HG02938 (cell line): Measurements from ENCODE around the gene IMP4.
A peak's percentile ranks its signal among the peaks of the same experiment; 100 is the strongest.

ENCODE experiments used
- ATAC-seq: cut with Tn5 transposase; IDR thresholded peaks from one replicate; pipeline ENCODE4 v1.9.1; 2021; ENCODE audit warnings: mild to moderate bottlenecking, moderate library complexity; ENCODE audit not compliant: unreplicated experiment

The IMP4 gene

GRCh38 chr2:130336150-130336876 is 6.4 kb upstream of the IMP4 start:
- ATAC-seq: no peak

- ATAC-seq: no peak
Measured at GRCh38 chr2:130336877-130337734, 5.6 kb upstream of the IMP4 start.

GRCh38 chr2:130337735-130338325 is 4.9 kb upstream of the IMP4 start:
- no peak for ATAC-seq

- ATAC-seq: no peak
Measured at GRCh38 chr2:130338793-130339345, 3.8 kb upstream of the IMP4 start.

- no peak for ATAC-seq
Measured at GRCh38 chr2:130339885-130340745, 2.6 kb upstream of the IMP4 start.

GRCh38 chr2:130341562-130342019 is 1.1 kb upstream of the IMP4 start:
- ATAC-seq: no peak

- ATAC-seq: peak; percentile 74
Measured at GRCh38 chr2:130342020-130342532, 621 bp upstream of the IMP4 start.

GRCh38 chr2:130344578-130344977 is 1.9 kb downstream of the IMP4 start:
- no peak for ATAC-seq

GRCh38 chr2:130345091-130345490 is 2.4 kb downstream of the IMP4 start:
- no peak for ATAC-seq

GRCh38 chr2:130345611-130346010 is 2.9 kb downstream of the IMP4 start:
- no peak for ATAC-seq

- no peak for ATAC-seq
Measured at GRCh38 chr2:130346041-130346740, 3.5 kb downstream of the IMP4 start.

GRCh38 chr2:130346741-130347066 is 4.0 kb downstream of the IMP4 start:
- ATAC-seq: no peak

- ATAC-seq: no peak
Measured at GRCh38 chr2:130347220-130347925, 4.7 kb downstream of the IMP4 start.

GRCh38 chr2:130349174-130349573 is 6.5 kb downstream of the IMP4 start:
- ATAC-seq: no peak

GRCh38 chr2:130351711-130352110 is 9.0 kb downstream of the IMP4 start:
- no peak for ATAC-seq

GRCh38 chr2:130352237-130352636 is 9.5 kb downstream of the IMP4 start:
- ATAC-seq: no peak

GRCh38 chr2:130353291-130354138 is 10.8 kb downstream of the IMP4 start:
- no peak for ATAC-seq

- ATAC-seq: no peak
Measured at GRCh38 chr2:130354139-130354428, 11.4 kb downstream of the IMP4 start.
